Astrocyte (in vitro differentiated cells and primary cell): ENCODE results near the gene MYADML2.

Experiments used
- CTCF ChIP-seq: IDR thresholded peaks from 2 replicates; pipeline ENCODE4 v1.5.1; 2011; ENCODE audit warnings: low read depth, mild to moderate bottlenecking, inconsistent platforms, low read length, moderate library complexity; ENCODE audit not compliant: insufficient read depth
- EZH2 ChIP-seq: IDR thresholded peaks from 2 replicates; pipeline ENCODE4 v1.6.1; 2012; ENCODE audit warnings: mild to moderate bottlenecking, low read length, inconsistent platforms; ENCODE audit not compliant: insufficient read depth

GRCh38 chr17:81983011-81983638 is 36.1 kb upstream of the MYADML2 start:
- TF ChIP-seq CTCF (no peak), EZH2 (no peak)
